Caco-2 (cell line): ENCODE results near the gene ITGAV. TPM values are rescaled to one million over a fixed set of nuclear protein-coding genes. Genes with fewer than 3 reads are reported as not detected.

Experiments
- BruUV-seq: library from RNA; stranded (reverse); fragments of 400-500 nt; replicated peaks from 2 replicates; lab custom pipeline; 2021; lab: Mats Ljungman, UMichigan
- CTCF ChIA-PET: fragments of 300-600 bp; sonication (Branson Sonifier 250); formaldehyde crosslinking; loops from one replicate; lab custom pipeline; 2022; ENCODE audit warnings: antibody characterized with exemption; lab: Charles Lee
- POLR2A ChIA-PET: fragments of 300-600 bp; sonication (Branson Sonifier 250); formaldehyde crosslinking; loops from one replicate; lab custom pipeline; 2022; ENCODE audit warnings: antibody characterized with exemption; lab: Charles Lee
- DNase-seq, 2 experiments: peaks; one replicate each; pipeline versions ENCODE4 v3.0.0 to v3.0.0-alpha.2; 2020 to 2022
- H3K27me3 ChIP-seq: replicated peaks from 2 replicates; pipeline ENCODE4 v1.6.0; 2011; ENCODE audit warnings: low read length; ENCODE audit not compliant: control insufficient read depth, insufficient read depth
- H3K36me3 ChIP-seq: 2 replicates; pipeline ENCODE4 v1.5.1; 2011; ENCODE audit warnings: low read length; ENCODE audit not compliant: control insufficient read depth, insufficient read depth
- H3K4me1 ChIP-seq: fragments of 250-450 bp; sonication (Bioruptor Pico); 2 replicates; pipeline ENCODE4 v1.5.1; 2020; ENCODE audit warnings: mild to moderate bottlenecking
- H3K4me3 ChIP-seq: 2 replicates; pipeline ENCODE4 v1.5.1; 2011; ENCODE audit warnings: low read depth, mild to moderate bottlenecking, control low read depth, low read length
- H3K9me3 ChIP-seq: fragments of 250-450 bp; sonication (Bioruptor Pico); 2 replicates; pipeline ENCODE4 v1.5.1; 2020; ENCODE audit warnings: mild to moderate bottlenecking, moderate library complexity
- H3K27ac Mint-ChIP-seq: one replicate; pipeline ENCODE4 v1.8.0; 2022; ENCODE audit warnings: mixed read lengths; ENCODE audit not compliant: unreplicated experiment
- H3K27me3 Mint-ChIP-seq: one replicate; pipeline ENCODE4 v1.8.0; 2022; ENCODE audit warnings: mixed read lengths; ENCODE audit not compliant: insufficient read depth, unreplicated experiment
- H3K36me3 Mint-ChIP-seq: one replicate; pipeline ENCODE4 v1.8.0; 2022; ENCODE audit warnings: mild to moderate bottlenecking, mixed read lengths; ENCODE audit not compliant: insufficient read depth, unreplicated experiment
- H3K4me1 Mint-ChIP-seq: one replicate; pipeline ENCODE4 v1.8.0; 2022; ENCODE audit warnings: low read depth, mixed read lengths; ENCODE audit not compliant: unreplicated experiment
- H3K4me3 Mint-ChIP-seq: one replicate; pipeline ENCODE4 v1.8.0; 2022; ENCODE audit warnings: mild to moderate bottlenecking, moderate library complexity, mixed read lengths; ENCODE audit not compliant: unreplicated experiment
- H3K9me3 Mint-ChIP-seq: one replicate; pipeline ENCODE4 v1.8.0; 2022; ENCODE audit warnings: mixed read lengths; ENCODE audit not compliant: unreplicated experiment
- intact Hi-C: fragments of 100-400 bp; cut with micrococcal nuclease; formaldehyde crosslinking; loops from one replicate; pipeline ENCODE4 v1.10.0; 2022; ENCODE audit not compliant: unreplicated experiment
- total RNA-seq: library from RNA; stranded (reverse); gene quantifications from 2 replicates; pipeline ENCODE4 v1.2.3, GENCODE V29; 2022
- TF ChIP-seq, protein P1 (sequence below), 2 experiments: fragments of 200-600 bp in 1 of 2; IDR thresholded peaks; 1 replicate in 1 of 2; 2 replicates in 1 of 2; pipeline versions ENCODE4 v1.5.1 to v1.8.0; 2011 to 2022; ENCODE audit warnings: antibody characterized with exemption in 1 of 2, control low read depth in 1 of 2, inconsistent platforms in 1 of 2, low read depth in 1 of 2, low read length in 1 of 2, mild to moderate bottlenecking in 1 of 2, moderate library complexity in 1 of 2; ENCODE audit not compliant: insufficient read depth in 1 of 2, severe bottlenecking in 1 of 2, unreplicated experiment in 1 of 2

The ITGAV gene
- total RNA-seq, 1 experiment from 2014 or later: 42.6 TPM

- Mint-ChIP-seq H3K36me3 (no peaks in the 10 kb centered on the region), H3K27me3 (no peaks in the 10 kb centered on the region), H3K9me3 (peaks cover under 1% of the 10 kb centered on the region), H3K4me3 (no peak overlapping the region), H3K4me1 (peaks cover 11% of the 10 kb centered on the region), H3K27ac (no peak overlapping the region)
- intact Hi-C loops: loop anchor here (1.0 to 2.0 kb wide), 2 partner anchors 10 to 27 kb away; no protein-coding TSS in a partner anchor
- POLR2A ChIA-PET: no interaction called here
- no peaks in the 10 kb centered on the region for H3K9me3 ChIP-seq
- CTCF ChIA-PET: no interaction called here
- no peak overlapping the region for H3K4me3 ChIP-seq
- BruUV-seq: no TSS peak
- TF ChIP-seq, protein P1, sequence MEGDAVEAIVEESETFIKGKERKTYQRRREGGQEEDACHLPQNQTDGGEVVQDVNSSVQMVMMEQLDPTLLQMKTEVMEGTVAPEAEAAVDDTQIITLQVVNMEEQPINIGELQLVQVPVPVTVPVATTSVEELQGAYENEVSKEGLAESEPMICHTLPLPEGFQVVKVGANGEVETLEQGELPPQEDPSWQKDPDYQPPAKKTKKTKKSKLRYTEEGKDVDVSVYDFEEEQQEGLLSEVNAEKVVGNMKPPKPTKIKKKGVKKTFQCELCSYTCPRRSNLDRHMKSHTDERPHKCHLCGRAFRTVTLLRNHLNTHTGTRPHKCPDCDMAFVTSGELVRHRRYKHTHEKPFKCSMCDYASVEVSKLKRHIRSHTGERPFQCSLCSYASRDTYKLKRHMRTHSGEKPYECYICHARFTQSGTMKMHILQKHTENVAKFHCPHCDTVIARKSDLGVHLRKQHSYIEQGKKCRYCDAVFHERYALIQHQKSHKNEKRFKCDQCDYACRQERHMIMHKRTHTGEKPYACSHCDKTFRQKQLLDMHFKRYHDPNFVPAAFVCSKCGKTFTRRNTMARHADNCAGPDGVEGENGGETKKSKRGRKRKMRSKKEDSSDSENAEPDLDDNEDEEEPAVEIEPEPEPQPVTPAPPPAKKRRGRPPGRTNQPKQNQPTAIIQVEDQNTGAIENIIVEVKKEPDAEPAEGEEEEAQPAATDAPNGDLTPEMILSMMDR (IDR thresholded peaks at IDR 0.05; ENCODE audit: insufficient read depth in 1 of 2, low read depth in 1 of 2, low read length in 1 of 2, severe bottlenecking in 1 of 2, unreplicated experiment in 1 of 2): no peak
- peaks cover 45% of the 10 kb centered on the region for H3K4me1 ChIP-seq
- H3K36me3 ChIP-seq: no peaks in the 10 kb centered on the region
- no peaks in the 10 kb centered on the region for H3K27me3 ChIP-seq
- DNase-seq: no peak
Observed at GRCh38 chr2:186543561-186544131, 46.2 kb upstream of the ITGAV start.

DNA sequence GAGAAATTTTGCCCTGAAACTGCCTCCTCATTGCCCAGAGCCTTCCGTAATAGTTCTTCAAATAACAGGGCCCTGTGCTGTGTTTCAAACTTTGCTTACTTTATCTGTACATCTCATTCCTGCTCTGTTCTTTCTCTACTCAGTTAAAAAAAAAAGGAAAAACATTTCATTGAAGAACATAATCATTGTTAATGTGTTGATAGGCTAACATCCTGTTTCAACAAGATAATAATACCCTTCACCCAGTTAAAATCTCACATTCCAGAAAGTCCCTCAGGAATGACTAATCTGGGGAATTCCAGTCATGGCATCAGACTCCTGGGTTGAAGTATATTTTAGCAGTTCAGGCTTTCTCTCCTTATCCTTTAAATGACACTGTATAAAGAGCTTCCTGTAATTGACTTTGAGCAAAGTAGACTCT, 45.6 kb upstream of the ITGAV start:
- no peaks in the 10 kb centered on the region for H3K36me3 Mint-ChIP-seq
- peaks cover 11% of the 10 kb centered on the region for H3K4me1 Mint-ChIP-seq
- H3K36me3 ChIP-seq: no peaks in the 10 kb centered on the region
- CTCF ChIA-PET: no interaction called here
- intact Hi-C loops: loop anchor here (1.0 to 2.0 kb wide), 2 partner anchors 11 to 27 kb away; no protein-coding TSS in a partner anchor
- no peaks in the 10 kb centered on the region for H3K27me3 Mint-ChIP-seq
- DNase-seq: no peak
- no peak overlapping the region for H3K4me3 ChIP-seq
- POLR2A ChIA-PET: no interaction called here
- H3K4me1 ChIP-seq: peaks cover 45% of the 10 kb centered on the region
- BruUV-seq: no TSS peak
- no peaks in the 10 kb centered on the region for H3K9me3 ChIP-seq
- H3K9me3 Mint-ChIP-seq: no peaks in the 10 kb centered on the region
- H3K27ac Mint-ChIP-seq: no peak overlapping the region
- H3K4me3 Mint-ChIP-seq: peak overlapping the region; percentile 3
- no peaks in the 10 kb centered on the region for H3K27me3 ChIP-seq
- TF ChIP-seq, protein P1 (IDR thresholded peaks at IDR 0.05; ENCODE audit: insufficient read depth in 1 of 2, low read depth in 1 of 2, low read length in 1 of 2, severe bottlenecking in 1 of 2, unreplicated experiment in 1 of 2): no peak

DNA sequence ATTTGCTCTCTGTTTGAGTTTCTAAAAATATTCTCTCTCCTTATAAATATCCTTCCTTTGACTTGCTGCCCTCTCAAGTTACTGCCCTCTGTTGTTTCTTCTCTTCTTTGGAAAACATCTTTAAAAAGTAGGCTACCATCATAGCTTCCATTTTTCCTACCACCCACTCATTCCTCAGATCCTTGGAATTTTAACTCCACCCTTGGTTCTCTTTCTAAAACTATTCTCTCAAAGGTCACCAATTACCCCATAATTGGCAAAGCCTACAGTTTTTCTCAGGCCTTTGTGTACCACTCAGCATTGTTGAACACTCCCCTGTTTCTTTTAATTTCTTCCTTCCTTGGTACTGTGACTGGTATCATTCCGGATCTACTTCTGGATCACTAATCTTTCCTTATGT, 43.0 kb upstream of the ITGAV start:
- Mint-ChIP-seq H3K9me3 (peaks cover 10% of the 10 kb centered on the region), H3K27me3 (no peaks in the 10 kb centered on the region), H3K4me3 (no peak overlapping the region), H3K27ac (no peak overlapping the region), H3K36me3 (no peaks in the 10 kb centered on the region), H3K4me1 (peaks cover 3% of the 10 kb centered on the region)
- intact Hi-C loops: no loop called here
- BruUV-seq: no TSS peak
- ChIA-PET CTCF (no interaction called here), POLR2A (no interaction called here)
- TF ChIP-seq, protein P1 (IDR thresholded peaks at IDR 0.05; ENCODE audit: insufficient read depth in 1 of 2, low read depth in 1 of 2, low read length in 1 of 2, severe bottlenecking in 1 of 2, unreplicated experiment in 1 of 2): no peak
- H3K4me3 ChIP-seq: no peak overlapping the region
- H3K36me3 ChIP-seq: no peaks in the 10 kb centered on the region
- H3K27me3 ChIP-seq: no peaks in the 10 kb centered on the region
- peaks cover 39% of the 10 kb centered on the region for H3K4me1 ChIP-seq
- H3K9me3 ChIP-seq: no peaks in the 10 kb centered on the region
- no peak for DNase-seq
